Neural cell (in vitro differentiated cells): ENCODE measurements around the gene WFS1.

ENCODE experiments used
- EZH2 ChIP-seq: fragments of 200-600, 300-800 bp; shearing (Covaris generic), sonication (generic); IDR thresholded peaks from 2 replicates; pipeline ENCODE4 v1.6.1; 2014; ENCODE audit warnings: antibody characterized with exemption, low read length, borderline replicate concordance, mild to moderate bottlenecking; ENCODE audit not compliant: insufficient read depth, poor library complexity, severe bottlenecking
- REST ChIP-seq: IDR thresholded peaks from 2 replicates; pipeline ENCODE4 v1.6.1; 2012; ENCODE audit warnings: borderline replicate concordance

GRCh38 chr4:6268650-6269615 lies 717 bp upstream of the WFS1 start:
- TF ChIP-seq REST (no peak), EZH2 (no peak)
